GM19467 (cell line): ENCODE results near the gene RAD51B.

Experiments
- ATAC-seq: cut with Tn5 transposase; IDR thresholded peaks from one replicate; pipeline ENCODE4 v1.9.1; 2021; ENCODE audit warnings: mild to moderate bottlenecking, moderate library complexity; ENCODE audit not compliant: unreplicated experiment

Gene RAD51B

DNA sequence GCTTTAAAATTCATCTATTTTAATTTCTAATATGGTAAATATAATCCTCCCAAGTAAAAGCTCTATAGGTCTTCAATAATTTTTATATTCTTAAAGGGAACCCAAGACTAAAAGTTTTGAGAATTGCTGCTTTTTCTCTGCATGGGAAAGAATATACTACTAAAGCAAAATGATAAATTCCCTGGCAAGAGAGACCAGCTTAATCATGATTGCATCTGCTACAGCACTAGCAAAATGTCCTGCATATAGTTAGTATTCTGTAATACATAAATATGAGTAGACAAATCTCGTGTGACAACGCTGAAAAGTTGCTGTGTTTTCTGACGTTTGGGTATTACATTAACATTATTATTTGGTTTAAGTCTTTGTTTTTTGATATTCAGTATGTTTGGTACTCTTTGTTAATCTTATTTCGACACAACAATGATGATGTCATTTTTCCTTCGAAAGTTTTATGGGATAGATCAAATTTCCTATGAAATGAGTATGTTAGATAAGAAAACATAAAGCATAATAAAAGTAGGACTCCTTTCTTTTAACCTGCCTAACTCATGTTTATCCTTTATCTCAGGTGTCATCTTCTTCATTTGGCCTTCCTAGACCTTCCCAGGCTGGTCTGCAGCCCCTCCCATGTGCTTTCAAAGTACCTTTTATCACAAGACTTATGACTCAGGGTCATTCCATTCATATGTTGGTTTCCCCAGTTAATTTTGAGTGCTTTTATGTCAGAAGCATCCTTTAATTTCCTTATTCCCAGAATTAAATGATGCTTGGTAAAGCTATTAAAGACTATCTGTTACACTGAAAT lies 321.9 kb downstream of the RAD51B start:
- no peak for ATAC-seq

- ATAC-seq: no peak
These were observed 323.8 kb downstream of the RAD51B start for GRCh38 chr14:68143341-68143841.

- ATAC-seq: no peak
These were observed 324.6 kb downstream of the RAD51B start for GRCh38 chr14:68144051-68144681.

GRCh38 chr14:68145036-68145435 lies 325.5 kb downstream of the RAD51B start:
- no peak for ATAC-seq

GRCh38 chr14:68145539-68145938 lies 326.0 kb downstream of the RAD51B start:
- ATAC-seq: no peak

- no peak for ATAC-seq
These were observed 327.2 kb downstream of the RAD51B start for GRCh38 chr14:68146818-68147217.

DNA sequence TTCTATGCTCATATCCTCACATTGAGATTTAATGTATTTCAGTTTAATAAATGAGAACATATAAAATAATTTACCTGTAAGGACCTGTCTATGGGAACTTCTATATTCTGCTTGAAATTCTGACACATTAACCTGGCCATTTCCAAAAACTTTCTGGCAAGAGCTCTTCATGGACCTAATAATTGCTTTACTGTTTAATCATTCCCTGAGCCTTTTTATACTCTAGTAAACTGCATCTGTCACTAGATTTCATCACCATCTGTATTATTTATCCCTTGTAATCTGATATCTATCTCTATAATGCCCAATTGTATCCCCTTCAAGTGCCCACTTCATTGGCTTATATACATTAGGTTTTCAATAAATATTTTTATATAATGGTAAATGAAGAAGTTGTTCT lies 327.7 kb downstream of the RAD51B start:
- no peak for ATAC-seq

GRCh38 chr14:68148276-68148675 lies 328.7 kb downstream of the RAD51B start:
- ATAC-seq: no peak

- no peak for ATAC-seq
These were observed 329.2 kb downstream of the RAD51B start for GRCh38 chr14:68148763-68149162.

GRCh38 chr14:68153275-68153674 lies 333.7 kb downstream of the RAD51B start:
- no peak for ATAC-seq

DNA sequence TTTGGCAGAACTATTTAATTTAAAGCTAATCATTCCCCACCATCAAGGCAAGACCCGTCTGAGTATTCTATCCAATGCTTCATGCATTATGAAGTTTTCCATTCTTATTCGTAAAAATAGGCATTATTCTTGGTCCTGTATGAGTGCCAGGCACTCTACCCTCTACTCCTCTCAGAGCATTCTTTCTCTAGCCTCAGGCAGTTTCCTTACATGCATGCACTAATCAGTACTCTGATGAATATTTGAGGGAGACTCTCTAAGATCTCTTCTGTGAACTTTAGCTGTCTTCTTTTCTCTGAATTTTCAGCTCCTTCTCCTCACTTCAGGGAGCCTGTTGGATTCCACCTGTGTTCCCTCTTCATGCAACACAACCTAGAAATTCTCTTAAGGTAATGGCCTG lies 334.7 kb downstream of the RAD51B start:
- ATAC-seq: no peak

DNA sequence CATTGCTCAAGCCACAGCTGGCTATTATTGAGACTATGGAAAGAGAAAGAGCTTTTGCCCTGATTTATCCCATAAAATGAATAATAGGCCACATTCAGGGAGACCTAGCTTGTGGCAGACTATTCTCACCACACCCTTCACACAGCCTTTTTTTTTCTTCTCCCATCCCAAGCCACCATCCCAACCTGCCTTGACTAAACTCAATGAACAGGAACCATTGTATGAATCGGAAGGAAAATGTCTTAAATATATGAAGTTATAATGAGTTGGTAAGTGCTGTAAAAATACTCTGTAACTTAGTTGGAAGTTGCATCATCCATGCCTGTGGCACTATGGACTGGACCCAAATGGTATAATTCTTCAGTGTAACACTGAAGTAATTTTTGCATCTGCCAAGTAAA lies 338.4 kb downstream of the RAD51B start:
- ATAC-seq: no peak

DNA sequence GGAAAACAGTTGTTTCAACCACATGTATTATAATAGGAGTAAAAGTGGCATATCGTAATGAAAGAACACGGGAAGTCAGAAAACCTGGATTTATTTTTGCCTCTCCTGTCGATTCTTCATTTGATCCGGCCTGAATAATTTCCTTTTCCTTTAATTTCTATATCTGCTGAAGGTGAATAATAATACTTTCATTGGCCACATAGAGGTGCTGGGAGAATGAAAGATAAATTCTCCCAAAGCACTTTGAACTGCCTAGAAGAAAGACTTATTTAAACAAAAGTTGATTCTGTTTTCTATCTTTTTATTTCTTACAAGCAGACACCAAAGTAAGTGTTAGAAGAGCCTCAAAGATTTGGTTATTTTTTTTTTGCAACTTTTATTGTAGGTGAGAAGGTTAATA lies 339.1 kb downstream of the RAD51B start:
- no peak for ATAC-seq

- no peak for ATAC-seq
These were observed 340.4 kb downstream of the RAD51B start for GRCh38 chr14:68159701-68160633.

GRCh38 chr14:68160779-68161546 lies 341.4 kb downstream of the RAD51B start:
- no peak for ATAC-seq

GRCh38 chr14:68162887-68163286 lies 343.3 kb downstream of the RAD51B start:
- no peak for ATAC-seq

GRCh38 chr14:68164711-68165113 lies 345.1 kb downstream of the RAD51B start:
- no peak for ATAC-seq

- no peak for ATAC-seq
These were observed 345.8 kb downstream of the RAD51B start for GRCh38 chr14:68165274-68165843.

DNA sequence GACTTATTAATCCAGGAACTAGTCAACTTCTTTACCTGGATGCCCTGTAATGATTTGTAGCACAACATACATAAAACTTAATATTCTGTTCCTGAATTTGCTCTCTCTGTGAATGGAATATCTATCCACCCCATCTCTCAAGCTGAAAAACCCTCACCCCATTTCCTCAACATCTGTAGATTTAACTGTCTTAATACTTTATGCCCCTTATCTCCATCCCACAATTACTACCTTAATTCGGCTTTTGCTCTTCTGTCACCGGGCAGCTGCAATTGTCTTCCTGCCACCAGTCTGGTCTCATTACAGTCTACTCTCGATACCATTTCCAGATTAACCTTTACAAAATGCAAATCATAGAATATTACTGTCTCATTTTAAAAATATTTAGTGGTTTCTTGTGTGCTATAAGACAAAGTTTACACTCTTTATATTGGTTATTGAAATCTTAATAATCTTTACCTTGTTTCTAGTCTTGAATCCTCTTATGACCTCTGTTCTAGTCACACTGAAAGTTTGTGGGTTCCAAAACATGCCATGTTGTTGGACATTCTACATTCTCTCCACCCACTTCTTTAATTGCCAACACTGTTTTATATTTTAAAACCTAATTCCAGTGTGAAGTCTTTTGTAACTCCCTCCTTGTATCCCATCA lies 347.3 kb downstream of the RAD51B start:
- no peak for ATAC-seq
